H9 (cell line): ENCODE results near the gene AP1S3. TPM values are rescaled to one million over a fixed set of nuclear protein-coding genes. Genes with fewer than 3 reads are reported as not detected.

Experiments used
- DNase-seq: peaks from one replicate; pipeline ENCODE4 v3.0.0-alpha.2; 2017
- H2AFZ ChIP-seq: one replicate; pipeline ENCODE4 v1.6.1; 2013; ENCODE audit warnings: mild to moderate bottlenecking, low read length, control low read depth, moderate library complexity
- H2AK5ac ChIP-seq: 2 replicates; pipeline ENCODE4 v1.6.1; 2013; ENCODE audit warnings: low read length, control low read depth, mixed read lengths; ENCODE audit not compliant: insufficient read length
- H2BK120ac ChIP-seq: one replicate; pipeline ENCODE4 v1.6.1; 2013; ENCODE audit warnings: low read depth, mild to moderate bottlenecking, low read length, control low read depth, inconsistent platforms; ENCODE audit not compliant: poor library complexity, severe bottlenecking
- H2BK12ac ChIP-seq: 2 replicates; pipeline ENCODE4 v1.6.1; 2013; ENCODE audit warnings: low read length, control low read depth, mixed read lengths, low read depth; ENCODE audit not compliant: insufficient read length
- H2BK15ac ChIP-seq: 2 replicates; pipeline ENCODE4 v1.6.1; 2013; ENCODE audit warnings: low read depth, low read length, control low read depth
- H2BK20ac ChIP-seq: one replicate; pipeline ENCODE4 v1.6.1; 2013; ENCODE audit warnings: low read depth, mild to moderate bottlenecking, low read length, control low read depth, inconsistent platforms; ENCODE audit not compliant: poor library complexity, severe bottlenecking
- H2BK5ac ChIP-seq: 2 replicates; pipeline ENCODE4 v1.6.1; 2013; ENCODE audit warnings: low read length, control low read depth, mixed read lengths; ENCODE audit not compliant: insufficient read length
- H3K14ac ChIP-seq: 2 replicates; pipeline ENCODE4 v1.6.1; 2013; ENCODE audit warnings: low read length, control low read depth; ENCODE audit not compliant: insufficient read depth
- H3K18ac ChIP-seq: 2 replicates; pipeline ENCODE4 v1.6.1; 2013; ENCODE audit warnings: low read depth, mild to moderate bottlenecking, mixed read lengths, low read length, control low read depth; ENCODE audit not compliant: insufficient read length
- H3K23ac ChIP-seq: 2 replicates; pipeline ENCODE4 v1.6.1; 2013; ENCODE audit warnings: low read length, control low read depth, mixed read lengths, low read depth; ENCODE audit not compliant: insufficient read length
- H3K23me2 ChIP-seq: 2 replicates; pipeline ENCODE4 v1.6.1; 2013; ENCODE audit warnings: low read depth, mild to moderate bottlenecking, mixed read lengths, low read length, control low read depth; ENCODE audit not compliant: insufficient read length, poor library complexity, severe bottlenecking
- H3K27ac ChIP-seq: 2 replicates; pipeline ENCODE4 v1.5.1; 2013; ENCODE audit warnings: low read length, control low read depth, mixed read lengths, low read depth; ENCODE audit not compliant: insufficient read length
- H3K27me3 ChIP-seq: 2 replicates; pipeline ENCODE4 v1.6.1; 2013; ENCODE audit warnings: low read length, control low read depth, inconsistent platforms; ENCODE audit not compliant: insufficient read depth
- H3K4ac ChIP-seq: 2 replicates; pipeline ENCODE4 v1.6.1; 2013; ENCODE audit warnings: low read depth, mild to moderate bottlenecking, control low read depth, inconsistent platforms, low read length, moderate library complexity
- H3K4me1 ChIP-seq: 2 replicates; pipeline ENCODE4 v1.6.1; 2013; ENCODE audit warnings: low read length, control low read depth, inconsistent platforms; ENCODE audit not compliant: insufficient read depth
- H3K4me2 ChIP-seq: 2 replicates; pipeline ENCODE4 v1.6.1; 2013; ENCODE audit warnings: low read length, control low read depth, mixed read lengths; ENCODE audit not compliant: insufficient read length, insufficient read depth
- H3K56ac ChIP-seq: 2 replicates; pipeline ENCODE4 v1.6.1; 2013; ENCODE audit warnings: low read depth, mild to moderate bottlenecking, mixed read lengths, low read length, control low read depth; ENCODE audit not compliant: insufficient read length
- H3K79me1 ChIP-seq: 2 replicates; pipeline ENCODE4 v1.6.1; 2013; ENCODE audit warnings: low read depth, mild to moderate bottlenecking, moderate library complexity, low read length, control low read depth, inconsistent platforms; ENCODE audit not compliant: insufficient read depth, poor library complexity, severe bottlenecking
- H3K79me2 ChIP-seq: 2 replicates; pipeline ENCODE4 v1.6.1; 2013; ENCODE audit warnings: low read length, control low read depth, inconsistent platforms; ENCODE audit not compliant: insufficient read depth
- H3K9ac ChIP-seq: 2 replicates; pipeline ENCODE4 v1.6.1; 2013; ENCODE audit warnings: low read length, control low read depth, mixed read lengths; ENCODE audit not compliant: insufficient read length; ENCODE audit errors: extremely low read depth
- H3K9me3 ChIP-seq: one replicate; pipeline ENCODE4 v1.6.1; 2013; ENCODE audit warnings: low read depth, low read length, inconsistent platforms; ENCODE audit not compliant: control insufficient read depth
- H3T11ph ChIP-seq: one replicate; pipeline ENCODE4 v1.6.1; 2013; ENCODE audit warnings: mild to moderate bottlenecking, low read length, control low read depth, inconsistent platforms
- H4K20me1 ChIP-seq: one replicate; pipeline ENCODE4 v1.6.1; 2013; ENCODE audit not compliant: control insufficient read depth, insufficient read length, insufficient read depth
- H4K5ac ChIP-seq: 2 replicates; pipeline ENCODE4 v1.6.1; 2013; ENCODE audit warnings: low read depth, mild to moderate bottlenecking, mixed read lengths, low read length, control low read depth; ENCODE audit not compliant: insufficient read length
- H4K8ac ChIP-seq: replicated peaks from 2 replicates; pipeline ENCODE4 v1.6.1; 2013; ENCODE audit warnings: low read length, control low read depth, mixed read lengths, low read depth; ENCODE audit not compliant: insufficient read length
- H4K91ac ChIP-seq: 2 replicates; pipeline ENCODE4 v1.6.1; 2013; ENCODE audit warnings: low read depth, mild to moderate bottlenecking, moderate library complexity, mixed read lengths, low read length, control low read depth; ENCODE audit not compliant: insufficient read length
- H3K27ac Mint-ChIP-seq, 3 experiments: 2 replicates in 2 of 3; 3 replicates in 1 of 3; pipeline ENCODE4 v1.8.0; 2020 to 2021; ENCODE audit warnings: mixed read lengths in 3 of 3, mild to moderate bottlenecking in 1 of 3, moderate library complexity in 1 of 3
- H3K27me3 Mint-ChIP-seq: 2 replicates; pipeline ENCODE4 v1.8.0; 2021; ENCODE audit warnings: low read depth, mild to moderate bottlenecking, moderate library complexity, mixed read lengths
- H3K36me3 Mint-ChIP-seq, 3 experiments: 2 replicates in 2 of 3; 3 replicates in 1 of 3; pipeline ENCODE4 v1.8.0; 2020 to 2021; ENCODE audit warnings: low read depth in 3 of 3, mixed read lengths in 3 of 3; ENCODE audit not compliant: insufficient read depth in 1 of 3
- H3K4me1 Mint-ChIP-seq, 2 experiments: 2 replicates each; pipeline ENCODE4 v1.8.0; 2020; ENCODE audit warnings: mixed read lengths in 2 of 2
- H3K4me3 Mint-ChIP-seq, 2 experiments: 2 replicates in 1 of 2; 3 replicates in 1 of 2; pipeline ENCODE4 v1.8.0; 2020 to 2021; ENCODE audit warnings: mild to moderate bottlenecking in 2 of 2, mixed read lengths in 2 of 2, moderate library complexity in 1 of 2
- H3K9me3 Mint-ChIP-seq, 2 experiments: 2 replicates in 1 of 2; 3 replicates in 1 of 2; pipeline ENCODE4 v1.8.0; 2020; ENCODE audit warnings: mild to moderate bottlenecking in 2 of 2, mixed read lengths in 2 of 2, moderate library complexity in 1 of 2
- CTCF ChIP-seq: fragments of 200-600 bp; sonication (generic); conservative IDR thresholded peaks from 3 replicates; pipeline ENCODE4 v1.8.0; 2021; ENCODE audit warnings: antibody characterized with exemption, mild to moderate bottlenecking
- WGBS: extraction: QIAGEN DNeasy Blood & Tissue Kit; methylation state at CpG from one replicate; pipeline ENCODE4 v1.1.7; 2013; ENCODE audit warnings: missing lambda C conversion rate, low lambda C conversion rate, mixed read lengths; ENCODE audit not compliant: insufficient read length; ENCODE audit errors: extremely low coverage; 5-methylcytosine and 5-hydroxymethylcytosine counted together
- total RNA-seq: library from RNA; stranded (reverse); gene quantifications from 2 replicates; pipeline ENCODE4 v1.2.1, GENCODE V29; 2021

The AP1S3 gene
- total RNA-seq, 1 experiment from 2014 or later, result 8.7 TPM

GRCh38 chr2:223744580-223744979 lies 92.8 kb downstream of the AP1S3 start:
- Histone ChIP-seq H2AK5ac (no peak overlapping the region), H2AFZ (no peak overlapping the region), H3K14ac (no peak overlapping the region), H4K5ac (no peak overlapping the region), H3K23me2 (no peaks in the 10 kb centered on the region), H3K23ac (no peak overlapping the region), H4K91ac (no peak overlapping the region), H3K4me2 (no peak overlapping the region), H3K4ac (no peak overlapping the region), H3T11ph (no peak overlapping the region), H4K20me1 (no peaks in the 10 kb centered on the region), H2BK120ac (no peak overlapping the region), H2BK5ac (no peak overlapping the region), H3K9me3 (no peaks in the 10 kb centered on the region), H4K8ac (no peak overlapping the region), H3K18ac (no peak overlapping the region), H2BK12ac (no peak overlapping the region), H3K79me2 (no peaks in the 10 kb centered on the region), H3K27ac (no peak overlapping the region), H3K4me1 (no peaks in the 10 kb centered on the region), H3K56ac (no peak overlapping the region), H3K9ac (no peak overlapping the region), H2BK15ac (no peak overlapping the region), H2BK20ac (no peak overlapping the region), H3K79me1 (no peaks in the 10 kb centered on the region), H3K27me3 (no peaks in the 10 kb centered on the region)
- H3K9me3 Mint-ChIP-seq, result no peaks in the 10 kb centered on the region; a peak in 1 of 5 replicates
- no CpG with 5 or more reads among the region's 3 CpGs for WGBS
- no peak for TF ChIP-seq CTCF
- no peak overlapping the region for H3K4me3 Mint-ChIP-seq
- H3K27ac Mint-ChIP-seq, result peak overlapping the region in 1 of 3 experiments; percentile 27; a peak in 1 of 7 replicates
- no peak for DNase-seq
- no peaks in the 10 kb centered on the region for H3K36me3 Mint-ChIP-seq
- peaks cover 0 to 9% of the 10 kb centered on the region in 2 experiments; a peak in 3 of 4 replicates for H3K4me1 Mint-ChIP-seq
- H3K27me3 Mint-ChIP-seq, result peaks cover 3% of the 10 kb centered on the region; the same call in 1 of the 2 replicates
